Muscle of arm (tissue), 12 donors: Measurements from ENCODE around the gene RNF130. TPM values are rescaled to one million over a fixed set of nuclear protein-coding genes. Genes with fewer than 3 reads are reported as not detected.
"Not testable (repeated sequence)": the region's sequence is repeated elsewhere in the genome, so short reads cannot be mapped to it uniquely, and the experiment has no call there.

Experiments
- DNase-seq: peaks from one replicate; pipeline ENCODE4 v3.0.0-alpha.2; 2013
- polyA plus RNA-seq, 12 donors: library from polyadenylated mRNA; unstranded; fragments of 120-200 nt; gene quantifications; one replicate each; pipeline ENCODE4 v1.2.1, GENCODE V29; 2013; ENCODE audit not compliant: insufficient read length in 12 of 12

RNF130 gene
- polyA plus RNA-seq, 12 donors: 26.0 to 63.6 (median 44.7) TPM; not detected in 1

DNA sequence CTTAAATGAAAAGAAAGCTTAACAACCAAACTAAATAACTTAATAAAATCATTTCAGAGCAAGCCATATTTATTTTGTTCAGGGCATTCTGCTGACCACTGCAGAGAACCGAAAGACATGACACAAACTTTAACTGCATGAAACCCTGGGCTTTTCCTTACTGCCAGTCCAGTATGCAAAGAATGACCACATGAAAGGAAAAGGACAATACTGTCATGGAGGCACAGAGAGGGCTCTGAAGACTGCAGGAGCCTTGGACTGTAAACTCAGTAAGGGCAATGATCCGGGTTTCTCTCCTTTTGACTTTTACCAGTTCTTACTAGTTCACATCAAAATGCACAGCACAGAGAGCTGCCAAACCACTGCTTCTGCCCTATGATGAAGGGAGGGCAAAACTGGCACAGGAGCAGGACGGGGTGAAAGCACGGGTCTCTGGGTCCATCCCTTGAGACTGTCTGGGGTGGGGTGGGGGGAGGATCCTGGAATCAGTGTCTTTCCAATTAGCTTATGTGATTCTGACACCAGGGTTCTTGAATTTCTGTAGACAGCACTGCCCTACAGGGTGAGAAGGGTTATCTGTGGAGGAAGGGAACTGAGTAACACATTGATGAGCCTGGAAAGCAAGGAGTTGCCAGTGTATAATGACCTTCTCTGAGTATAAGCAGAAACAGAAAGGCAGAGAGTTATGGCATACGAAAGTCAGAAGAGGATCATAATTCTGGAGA lies 44.7 kb downstream of the RNF130 start:
- DNase-seq: no peak

DNA sequence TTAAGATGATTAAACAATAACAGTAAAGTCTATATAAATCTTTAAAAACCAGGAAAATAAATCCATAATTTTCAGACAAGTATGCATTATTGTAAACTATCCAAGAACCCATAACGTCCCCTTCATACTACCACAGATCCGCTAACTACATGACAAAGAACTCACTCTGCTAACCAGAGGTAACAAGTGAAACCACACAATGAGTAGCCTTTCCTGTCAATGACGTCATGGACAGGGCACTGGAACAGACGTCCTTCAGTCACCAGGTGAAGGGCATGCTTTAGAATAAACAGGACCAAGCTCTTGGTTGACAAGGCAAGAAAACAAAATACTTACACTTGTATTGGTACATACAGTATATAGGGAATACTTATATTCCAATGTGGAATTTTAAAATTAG lies 45.2 kb downstream of the RNF130 start:
- DNase-seq: no peak

DNA sequence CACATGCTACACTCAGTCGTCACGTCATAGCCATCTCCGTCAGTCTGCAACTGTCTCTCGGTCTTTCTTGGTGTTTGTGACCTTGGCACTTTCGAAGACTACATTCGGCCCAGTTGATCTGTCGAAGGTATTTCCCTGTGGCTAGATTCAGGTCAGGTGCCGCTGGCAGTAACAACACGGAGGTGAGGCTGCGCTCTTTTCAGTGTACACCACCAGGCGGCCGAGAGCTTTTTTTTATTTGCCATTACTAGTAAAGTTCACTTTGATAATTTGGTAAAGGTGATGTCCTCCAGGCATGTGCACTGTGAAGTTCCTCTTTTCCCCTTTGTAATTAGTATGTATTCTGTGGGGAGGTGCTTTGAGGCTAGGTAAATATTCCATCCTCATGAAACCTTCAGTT lies 49.7 kb downstream of the RNF130 start:
- DNase-seq: no peak

DNA sequence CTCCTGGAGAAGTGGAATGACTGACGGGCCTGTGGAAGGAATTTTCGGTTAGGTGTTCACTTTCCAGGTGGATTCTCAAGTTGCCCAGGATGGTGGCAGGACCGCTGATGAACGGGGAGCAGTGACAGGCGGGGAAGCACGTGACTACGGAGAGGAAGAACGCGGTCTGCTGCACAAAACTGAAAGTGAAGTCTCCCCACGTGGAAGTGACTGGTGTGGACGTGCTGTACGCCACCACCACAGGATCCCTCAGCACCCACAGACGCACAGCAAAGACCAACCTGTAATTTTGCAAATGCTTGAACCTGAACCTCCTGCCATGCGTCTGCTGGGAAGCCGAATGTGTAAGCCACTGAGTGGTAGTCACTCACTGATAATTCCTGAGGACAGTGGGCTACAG lies 51.4 kb downstream of the RNF130 start:
- no peak for DNase-seq

DNA sequence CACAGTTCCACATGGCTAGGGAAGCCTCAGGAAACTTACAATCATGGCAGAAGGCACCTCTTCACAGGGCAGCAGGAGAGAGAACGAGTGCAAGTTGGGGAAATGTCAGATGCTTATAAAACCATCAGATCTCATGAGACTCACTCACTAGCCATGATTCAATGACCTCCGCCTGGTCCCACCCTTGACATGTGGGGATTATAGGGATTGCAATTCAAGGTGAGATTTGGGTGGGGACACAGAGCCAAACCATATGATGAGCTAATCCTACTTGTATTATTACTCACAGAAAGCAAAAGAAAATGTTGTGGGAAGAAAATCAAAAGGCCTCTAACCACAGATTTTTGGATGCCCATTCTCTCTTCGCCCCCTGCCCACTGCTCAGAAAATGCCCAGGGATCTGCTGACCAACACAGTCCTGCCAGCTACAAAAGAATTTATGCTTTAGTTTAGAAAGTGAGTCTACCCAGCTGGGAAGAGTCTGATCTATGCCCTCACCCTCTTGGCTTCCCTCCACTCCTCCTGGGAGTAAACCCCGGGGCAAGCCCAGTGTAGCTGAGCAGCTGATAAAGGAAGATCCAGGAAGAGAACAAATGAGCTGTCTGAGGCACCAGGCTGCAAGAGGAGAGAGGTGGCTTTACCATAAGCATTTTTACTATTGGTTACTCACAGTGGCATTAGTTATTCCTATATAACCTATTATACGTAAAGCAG lies 53.1 kb downstream of the RNF130 start:
- DNase-seq: no peak

- DNase-seq: not testable (repeated sequence)
These were observed 56.0 kb downstream of the RNF130 start for GRCh38 chr5:180015523-180015922.

GRCh38 chr5:180013678-180014077 lies 57.9 kb downstream of the RNF130 start:
- DNase-seq: no peak

DNA sequence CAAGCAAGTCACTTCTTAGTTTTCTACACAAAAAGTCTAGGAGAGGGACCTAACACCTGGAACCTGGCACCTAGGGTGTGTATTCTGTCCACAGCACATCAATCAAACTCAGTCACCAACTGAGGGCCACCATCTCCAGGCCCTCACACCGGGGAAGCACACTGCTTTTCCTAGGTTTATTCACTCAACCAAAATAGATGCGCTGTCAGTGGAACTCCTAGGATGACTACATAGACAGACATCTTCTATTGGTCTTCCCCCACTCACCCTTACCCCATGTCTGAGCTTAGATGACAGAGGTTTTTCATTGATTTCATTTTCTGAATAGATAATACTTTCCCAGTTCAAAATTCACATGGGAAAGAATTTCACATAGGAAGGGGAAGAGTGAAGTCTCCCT lies 59.2 kb downstream of the RNF130 start:
- DNase-seq: no peak

GRCh38 chr5:180010636-180011035 lies 60.9 kb downstream of the RNF130 start:
- no peak for DNase-seq

DNA sequence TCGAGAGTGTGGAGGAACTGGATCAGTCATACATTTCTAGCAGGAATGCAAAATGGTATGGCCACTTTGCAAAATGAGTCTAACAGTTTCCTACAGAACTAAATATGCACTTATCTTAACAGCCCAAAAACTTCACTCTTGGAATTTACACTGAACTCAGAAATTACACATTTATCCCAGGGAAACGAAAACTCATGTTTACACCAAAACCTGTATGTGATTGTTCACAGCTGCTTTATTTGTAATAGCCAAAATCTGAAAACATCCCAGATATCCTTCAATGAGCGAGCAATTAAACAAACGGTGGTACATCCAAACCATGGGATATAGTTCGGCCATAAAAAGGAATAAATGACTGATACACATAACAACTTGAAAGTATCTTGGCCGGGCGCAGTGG lies 62.0 kb downstream of the RNF130 start:
- DNase-seq: no peak

- no peak for DNase-seq
These were observed 63.1 kb downstream of the RNF130 start for GRCh38 chr5:180008433-180008832.

DNA sequence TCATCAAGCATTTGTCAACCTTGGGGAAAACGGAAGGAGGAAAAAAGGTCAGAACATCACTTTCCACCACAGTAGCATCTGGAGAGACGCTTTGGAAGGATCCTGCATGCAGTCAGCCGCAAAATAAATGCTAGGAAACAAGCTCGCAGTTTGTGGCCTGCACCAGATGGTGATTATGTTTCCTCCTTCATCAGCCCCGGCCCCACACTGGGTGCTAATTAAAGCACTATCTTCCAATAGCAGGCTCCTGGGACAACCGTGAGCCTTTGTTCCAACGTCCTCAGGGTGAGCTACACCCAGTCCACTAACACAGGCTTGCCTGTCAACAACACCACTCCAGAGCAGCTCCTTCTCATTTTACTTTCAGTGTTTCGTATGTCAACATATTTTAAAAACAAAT lies 64.0 kb downstream of the RNF130 start:
- DNase-seq: peak; percentile 4

GRCh38 chr5:180006141-180006540 lies 65.4 kb downstream of the RNF130 start:
- no peak for DNase-seq

GRCh38 chr5:180003127-180003526 lies 68.4 kb downstream of the RNF130 start:
- DNase-seq: no peak

DNA sequence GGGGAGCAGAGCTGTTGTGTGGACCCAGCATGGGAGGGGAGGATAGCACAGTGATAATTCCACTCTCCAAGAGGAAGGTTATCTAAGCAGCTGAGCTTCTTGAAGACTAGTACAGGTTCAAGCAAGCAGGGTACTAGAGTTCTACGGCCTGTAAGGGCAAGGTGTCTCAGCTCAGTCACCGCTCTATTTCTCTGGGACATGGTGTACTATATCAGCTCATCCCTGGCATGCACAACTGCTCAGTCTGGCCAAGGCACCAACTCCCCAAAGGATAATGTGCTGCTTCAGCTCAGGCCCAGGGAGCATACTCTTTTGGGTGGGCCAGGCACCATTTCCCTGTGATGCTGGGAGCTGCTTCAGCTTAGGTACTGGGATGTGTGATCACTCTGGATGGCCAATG lies 69.8 kb downstream of the RNF130 start:
- no peak for DNase-seq

DNA sequence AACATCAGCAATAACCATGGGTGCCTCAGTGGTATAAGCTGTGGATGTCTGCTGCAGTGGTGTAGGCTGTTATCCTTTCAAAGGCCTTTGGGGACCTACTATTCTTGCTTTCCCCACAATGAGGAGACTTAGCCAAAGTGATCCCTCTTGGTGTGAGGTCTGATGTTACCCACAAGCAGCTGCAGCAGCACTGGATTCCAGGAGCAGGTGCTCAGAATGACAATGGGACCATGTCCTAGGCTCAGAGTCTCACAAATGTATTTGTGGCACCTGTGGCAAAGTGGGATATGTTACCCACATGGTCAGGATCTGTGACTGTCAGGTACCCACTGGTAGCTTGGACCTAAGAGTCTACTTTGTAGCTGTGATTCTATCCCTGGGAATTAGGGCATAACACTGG lies 70.4 kb downstream of the RNF130 start:
- no peak for DNase-seq

DNA sequence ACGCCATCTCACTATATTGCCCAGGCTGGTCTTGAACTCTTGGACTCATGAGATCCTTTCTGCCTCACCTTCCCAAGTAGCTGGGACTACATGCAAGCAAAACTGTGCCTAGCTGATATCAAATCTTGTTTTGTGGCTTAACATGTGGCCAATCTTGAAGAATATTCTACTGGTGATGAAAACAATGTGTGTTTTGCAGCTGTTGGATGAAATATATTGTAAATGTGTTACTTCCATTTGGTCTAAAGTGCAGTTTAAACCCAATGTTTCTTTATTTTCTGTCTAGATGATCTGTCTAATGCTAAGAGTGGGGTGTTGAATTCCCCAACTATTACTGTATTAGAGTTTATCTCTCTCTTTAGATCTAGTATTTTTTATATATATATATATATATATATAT lies 73.1 kb downstream of the RNF130 start:
- no peak for DNase-seq

GRCh38 chr5:179994583-179995323 lies 76.8 kb downstream of the RNF130 start:
- DNase-seq: no peak

- DNase-seq: not testable (repeated sequence)
These were observed 78.7 kb downstream of the RNF130 start for GRCh38 chr5:179992855-179993254.

DNA sequence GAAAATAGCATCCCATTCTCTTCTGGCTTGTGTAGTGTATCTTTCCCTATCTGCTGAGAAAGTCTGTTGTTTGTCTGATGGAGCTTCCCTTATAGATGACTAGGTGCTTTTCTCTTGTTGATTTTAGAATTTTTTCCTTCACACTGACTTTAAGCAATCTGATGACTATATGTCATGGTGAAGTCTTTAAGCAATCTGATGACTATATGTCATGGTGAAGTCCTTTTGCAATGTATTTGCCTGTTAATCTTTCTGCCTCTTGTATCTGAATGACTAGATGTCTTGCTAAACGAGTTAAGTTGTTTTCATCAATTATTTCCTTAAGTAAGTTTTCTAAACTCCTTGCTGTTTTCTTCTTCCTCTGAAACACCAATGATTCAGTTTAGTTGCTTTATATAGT lies 80.5 kb downstream of the RNF130 start:
- DNase-seq: no peak

DNA sequence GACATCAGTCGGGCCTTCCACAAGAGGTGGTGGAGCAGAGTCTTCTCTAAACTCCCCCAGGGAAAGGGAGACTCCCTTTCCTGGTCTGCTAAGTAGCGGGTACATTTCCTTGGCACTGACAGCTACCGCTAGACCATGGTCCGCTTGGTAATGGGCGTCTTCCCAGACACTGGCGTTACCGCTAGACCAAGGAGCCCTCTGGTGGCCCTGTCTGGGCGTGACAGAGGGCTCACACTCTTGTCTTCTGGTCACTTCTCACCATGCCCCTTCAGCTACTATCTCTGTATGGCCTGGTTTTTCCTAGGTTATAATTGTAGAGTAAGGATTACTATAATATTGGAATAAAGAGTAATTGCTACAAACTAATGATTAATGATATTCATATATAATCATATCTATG lies 81.0 kb downstream of the RNF130 start:
- DNase-seq: not testable (repeated sequence)

DNA sequence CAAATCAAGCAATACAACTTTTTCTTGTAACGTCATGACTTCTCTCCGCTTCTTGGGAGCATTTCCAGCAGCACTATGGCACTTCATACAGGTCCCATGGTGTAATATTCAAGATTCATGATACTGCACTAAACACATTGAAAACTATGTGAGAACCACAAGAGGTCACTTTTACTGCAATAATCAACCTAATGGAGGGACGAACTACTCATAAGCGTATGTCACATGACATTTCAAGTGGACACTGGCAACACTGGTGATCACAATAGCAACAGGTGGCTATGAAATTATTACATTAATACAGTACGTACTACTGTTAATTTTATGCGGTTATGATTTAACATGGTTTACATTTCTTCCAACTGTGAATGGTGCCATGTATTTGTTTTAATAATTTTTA lies 85.2 kb downstream of the RNF130 start:
- no peak for DNase-seq

- DNase-seq: no peak
These were observed 89.9 kb downstream of the RNF130 start for GRCh38 chr5:179981636-179982035.
